Esophagus (tissue), 2 donors: ENCODE results near the gene SUGCT. TPM values are rescaled to one million over a fixed set of nuclear protein-coding genes. Genes with fewer than 3 reads are reported as not detected.

ENCODE experiments used
- H3K27ac ChIP-seq, 2 donors: one replicate each; pipeline ENCODE4 v1.5.1; 2013; ENCODE audit warnings: low read depth in 2 of 2, mild to moderate bottlenecking in 2 of 2, inconsistent platforms in 1 of 2, low read length in 1 of 2, moderate library complexity in 1 of 2
- H3K27me3 ChIP-seq, 2 donors: one replicate each; pipeline ENCODE4 v1.6.1; 2013; ENCODE audit warnings: low read length in 2 of 2, control low read depth in 1 of 2, mild to moderate bottlenecking in 1 of 2; ENCODE audit not compliant: insufficient read depth in 2 of 2, control insufficient read depth in 1 of 2
- H3K36me3 ChIP-seq, 2 donors: one replicate each; pipeline ENCODE4 v1.6.1; 2013; ENCODE audit warnings: low read length in 1 of 2; ENCODE audit not compliant: control insufficient read depth in 2 of 2, insufficient read depth in 2 of 2
- H3K4me1 ChIP-seq, 2 donors: one replicate each; pipeline ENCODE4 v1.6.1; 2013; ENCODE audit warnings: low read length in 1 of 2; ENCODE audit not compliant: control insufficient read depth in 2 of 2, insufficient read depth in 2 of 2
- H3K4me3 ChIP-seq, 2 donors: one replicate each; pipeline ENCODE4 v1.5.1; 2013; ENCODE audit warnings: low read length in 2 of 2, mild to moderate bottlenecking in 2 of 2, low read depth in 1 of 2, moderate library complexity in 1 of 2
- H3K9me3 ChIP-seq, 2 donors: one replicate each; pipeline ENCODE4 v1.6.1; 2013; ENCODE audit warnings: mild to moderate bottlenecking in 2 of 2, low read depth in 1 of 2, low read length in 1 of 2, moderate library complexity in 1 of 2; ENCODE audit not compliant: control insufficient read depth in 2 of 2, insufficient read depth in 1 of 2
- WGBS, 2 donors: extraction: QIAGEN DNeasy Blood & Tissue Kit; methylation state at CpG; one replicate each; pipeline ENCODE4 v1.1.7; 2013; 5-methylcytosine and 5-hydroxymethylcytosine counted together
- polyA plus RNA-seq, 2 donors: library from polyadenylated mRNA; stranded (reverse); fragments of 200-250 nt; gene quantifications; one replicate each; pipeline ENCODE4 v1.2.3, GENCODE V29; 2013
- donor health status: healthy with polysubstance abuse.
- donor health status: Bipolar disorder and iron deficiency.

The SUGCT gene
- polyA plus RNA-seq, 2 donors: 1.7 to 2.3 TPM

GRCh38 chr7:40475681-40475982, 340.8 kb downstream of the SUGCT start:
- Histone ChIP-seq H3K27ac (no peak overlapping the region), H3K4me3 (no peak overlapping the region), H3K4me1 (no peaks in the 10 kb centered on the region), H3K9me3 (no peaks in the 10 kb centered on the region), H3K27me3 (no peaks in the 10 kb centered on the region), H3K36me3 (no peaks in the 10 kb centered on the region)
- 58 to 63% methylated on average over 1 of the region's 1 CpG for WGBS, 2 donors

GRCh38 chr7:40477094-40477493, 342.3 kb downstream of the SUGCT start:
- Histone ChIP-seq H3K4me3 (no peak overlapping the region), H3K27me3 (no peaks in the 10 kb centered on the region), H3K36me3 (no peaks in the 10 kb centered on the region), H3K4me1 (no peaks in the 10 kb centered on the region), H3K27ac (no peak overlapping the region), H3K9me3 (no peaks in the 10 kb centered on the region)
- 94% methylated on average over 2 of the region's 2 CpGs for WGBS, 2 donors

- H3K9me3 ChIP-seq: no peaks in the 10 kb centered on the region
- H3K36me3 ChIP-seq: no peaks in the 10 kb centered on the region
- no peak overlapping the region for H3K4me3 ChIP-seq
- H3K27me3 ChIP-seq: no peaks in the 10 kb centered on the region
- no peaks in the 10 kb centered on the region for H3K4me1 ChIP-seq
- H3K27ac ChIP-seq: no peak overlapping the region
- 58 to 72% methylated on average over 3 of the region's 3 CpGs for WGBS, 2 donors
These were observed 348.0 kb downstream of the SUGCT start for GRCh38 chr7:40482845-40483244.

GRCh38 chr7:40483630-40484029, 348.8 kb downstream of the SUGCT start:
- no peak overlapping the region for H3K4me3 ChIP-seq
- no peaks in the 10 kb centered on the region for H3K9me3 ChIP-seq
- H3K27ac ChIP-seq: no peak overlapping the region
- H3K27me3 ChIP-seq: no peaks in the 10 kb centered on the region
- H3K36me3 ChIP-seq: no peaks in the 10 kb centered on the region
- H3K4me1 ChIP-seq: no peaks in the 10 kb centered on the region
- 77 to 81% methylated on average over 1 of the region's 1 CpG for WGBS, 2 donors

GRCh38 chr7:40489844-40490602, 355.2 kb downstream of the SUGCT start:
- no peaks in the 10 kb centered on the region for H3K27me3 ChIP-seq
- no peaks in the 10 kb centered on the region for H3K9me3 ChIP-seq
- no peak overlapping the region for H3K4me3 ChIP-seq
- no peaks in the 10 kb centered on the region for H3K36me3 ChIP-seq
- WGBS, 2 donors: 74 to 82% methylated on average over 2 of the region's 2 CpGs
- H3K4me1 ChIP-seq: no peaks in the 10 kb centered on the region
- H3K27ac ChIP-seq: no peak overlapping the region

GRCh38 chr7:40490603-40490924, 355.8 kb downstream of the SUGCT start:
- H3K27ac ChIP-seq: no peak overlapping the region
- no peaks in the 10 kb centered on the region for H3K4me1 ChIP-seq
- no peak overlapping the region for H3K4me3 ChIP-seq
- H3K9me3 ChIP-seq: no peaks in the 10 kb centered on the region
- H3K36me3 ChIP-seq: no peaks in the 10 kb centered on the region
- no peaks in the 10 kb centered on the region for H3K27me3 ChIP-seq

GRCh38 chr7:40492946-40493345, 358.1 kb downstream of the SUGCT start:
- Histone ChIP-seq H3K36me3 (no peaks in the 10 kb centered on the region), H3K4me1 (no peaks in the 10 kb centered on the region), H3K27me3 (no peaks in the 10 kb centered on the region), H3K27ac (no peak overlapping the region), H3K9me3 (no peaks in the 10 kb centered on the region), H3K4me3 (no peak overlapping the region)
- 85% methylated on average over 4 of the region's 4 CpGs for WGBS, 2 donors

- 76% methylated on average over 5 of the region's 5 CpGs for WGBS, 2 donors
- Histone ChIP-seq H3K36me3 (no peaks in the 10 kb centered on the region), H3K27ac (no peak overlapping the region), H3K9me3 (no peaks in the 10 kb centered on the region), H3K27me3 (no peaks in the 10 kb centered on the region), H3K4me1 (no peaks in the 10 kb centered on the region), H3K4me3 (no peak overlapping the region)
These were observed 358.8 kb downstream of the SUGCT start for GRCh38 chr7:40493609-40494051.

- H3K9me3 ChIP-seq: no peaks in the 10 kb centered on the region
- H3K36me3 ChIP-seq: no peaks in the 10 kb centered on the region
- H3K27me3 ChIP-seq: no peaks in the 10 kb centered on the region
- WGBS, 2 donors: 93 to 95% methylated on average over 11 of the region's 11 CpGs
- H3K27ac ChIP-seq: no peak overlapping the region
- no peaks in the 10 kb centered on the region for H3K4me1 ChIP-seq
- H3K4me3 ChIP-seq: no peak overlapping the region
These were observed 364.2 kb downstream of the SUGCT start for GRCh38 chr7:40498924-40499510.

- WGBS, 2 donors: 30 to 46% methylated on average over 1 of the region's 1 CpG
- no peaks in the 10 kb centered on the region for H3K27me3 ChIP-seq
These were observed 364.9 kb downstream of the SUGCT start for GRCh38 chr7:40499718-40500117.

More at GRCh38 chr7:40499718-40500117, 364.9 kb downstream of the SUGCT start:
- H3K27ac ChIP-seq: no peak overlapping the region
- no peaks in the 10 kb centered on the region for H3K36me3 ChIP-seq
- no peaks in the 10 kb centered on the region for H3K4me1 ChIP-seq
- H3K4me3 ChIP-seq: no peak overlapping the region
- no peaks in the 10 kb centered on the region for H3K9me3 ChIP-seq
